Ascending aorta (tissue), 2 donors: ENCODE data around the gene IL4I1. TPM values are rescaled to one million over a fixed set of nuclear protein-coding genes. Genes with fewer than 3 reads are reported as not detected.

Experiments used
- DNase-seq, 2 donors: peaks; one replicate each; pipeline ENCODE4 v3.0.0-alpha.2; 2019; ENCODE audit warnings: low spot score in 2 of 2
- H3K27ac ChIP-seq, 2 donors: fragments of 200-600 bp; sonication (generic); one replicate each; pipeline ENCODE4 v1.5.1; 2016 to 2017; ENCODE audit warnings: mild to moderate bottlenecking in 1 of 2
- H3K27me3 ChIP-seq: fragments of 200-600 bp; sonication (generic); one replicate; pipeline ENCODE4 v1.5.1; 2017
- H3K36me3 ChIP-seq, 2 donors: fragments of 200-600 bp; sonication (generic); one replicate each; pipeline ENCODE4 v1.5.1; 2016
- H3K4me1 ChIP-seq, 2 donors: fragments of 200-600 bp; sonication (generic); one replicate each; pipeline ENCODE4 v1.5.1; 2016 to 2017; ENCODE audit warnings: mild to moderate bottlenecking in 1 of 2
- H3K4me3 ChIP-seq, 2 donors: fragments of 200-600 bp; sonication (generic); one replicate each; pipeline ENCODE4 v1.5.1; 2016 to 2017; ENCODE audit warnings: mild to moderate bottlenecking in 1 of 2
- H3K9me3 ChIP-seq, 2 donors: fragments of 200-600 bp; sonication (generic); one replicate each; pipeline ENCODE4 v1.5.1; 2016
- intact Hi-C: fragments of 100-400 bp; cut with DNase I; formaldehyde crosslinking; loops from one replicate; pipeline ENCODE4 v1.15.1; 2023
- total RNA-seq: library from RNA; depleted of rRNA; stranded (reverse); fragments of >200 nt; gene quantifications from one replicate; pipeline ENCODE4 v1.1.0, GENCODE V29; 2016
- TF ChIP-seq, protein P1 (sequence below), 3 experiments: fragments of 200-600 bp in 2 of 3; fragments of 450-650 bp in 1 of 3; sonication (generic) in 2 of 3; IDR thresholded peaks; one replicate each; pipeline ENCODE4 v1.5.1; 2016 to 2019; ENCODE audit warnings: antibody characterized with exemption in 3 of 3, mild to moderate bottlenecking in 1 of 3, moderate library complexity in 1 of 3

IL4I1 gene
- total RNA-seq, 1 donor from 2014 or later: 0.96 TPM

- Histone ChIP-seq H3K4me3 (no peak overlapping the region), H3K36me3 (no peaks in the 10 kb centered on the region), H3K27ac (no peak overlapping the region), H3K9me3 (no peaks in the 10 kb centered on the region), H3K4me1 (peaks cover 4 to 10% of the 10 kb centered on the region in 2 donors), H3K27me3 (no peaks in the 10 kb centered on the region)
- TF ChIP-seq, protein P1, sequence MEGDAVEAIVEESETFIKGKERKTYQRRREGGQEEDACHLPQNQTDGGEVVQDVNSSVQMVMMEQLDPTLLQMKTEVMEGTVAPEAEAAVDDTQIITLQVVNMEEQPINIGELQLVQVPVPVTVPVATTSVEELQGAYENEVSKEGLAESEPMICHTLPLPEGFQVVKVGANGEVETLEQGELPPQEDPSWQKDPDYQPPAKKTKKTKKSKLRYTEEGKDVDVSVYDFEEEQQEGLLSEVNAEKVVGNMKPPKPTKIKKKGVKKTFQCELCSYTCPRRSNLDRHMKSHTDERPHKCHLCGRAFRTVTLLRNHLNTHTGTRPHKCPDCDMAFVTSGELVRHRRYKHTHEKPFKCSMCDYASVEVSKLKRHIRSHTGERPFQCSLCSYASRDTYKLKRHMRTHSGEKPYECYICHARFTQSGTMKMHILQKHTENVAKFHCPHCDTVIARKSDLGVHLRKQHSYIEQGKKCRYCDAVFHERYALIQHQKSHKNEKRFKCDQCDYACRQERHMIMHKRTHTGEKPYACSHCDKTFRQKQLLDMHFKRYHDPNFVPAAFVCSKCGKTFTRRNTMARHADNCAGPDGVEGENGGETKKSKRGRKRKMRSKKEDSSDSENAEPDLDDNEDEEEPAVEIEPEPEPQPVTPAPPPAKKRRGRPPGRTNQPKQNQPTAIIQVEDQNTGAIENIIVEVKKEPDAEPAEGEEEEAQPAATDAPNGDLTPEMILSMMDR (IDR thresholded peaks at IDR 0.05): no peak
- no peak for DNase-seq
- intact Hi-C loops: no loop called here
Measured at GRCh38 chr19:49847731-49848696, 48.7 kb downstream of the IL4I1 start.

GRCh38 chr19:49846408-49846807, 50.3 kb downstream of the IL4I1 start:
- TF ChIP-seq, protein P1 (IDR thresholded peaks at IDR 0.05): no peak
- DNase-seq: no peak
- Histone ChIP-seq H3K36me3 (no peaks in the 10 kb centered on the region), H3K4me1 (no peaks in the 10 kb centered on the region), H3K27me3 (no peaks in the 10 kb centered on the region), H3K9me3 (no peaks in the 10 kb centered on the region), H3K4me3 (no peak overlapping the region), H3K27ac (no peak overlapping the region)
- intact Hi-C loops: no loop called here

- no peaks in the 10 kb centered on the region for H3K27me3 ChIP-seq
- no peaks in the 10 kb centered on the region for H3K9me3 ChIP-seq
- H3K4me3 ChIP-seq: no peak overlapping the region
- no peak overlapping the region for H3K27ac ChIP-seq
- TF ChIP-seq, protein P1 (IDR thresholded peaks at IDR 0.05): no peak
- H3K36me3 ChIP-seq: peaks cover 0 to 6% of the 10 kb centered on the region in 2 donors
- no peaks in the 10 kb centered on the region for H3K4me1 ChIP-seq
- DNase-seq: no peak
- intact Hi-C loops: no loop called here
Measured at GRCh38 chr19:49845414-49845813, 51.3 kb downstream of the IL4I1 start.

DNA sequence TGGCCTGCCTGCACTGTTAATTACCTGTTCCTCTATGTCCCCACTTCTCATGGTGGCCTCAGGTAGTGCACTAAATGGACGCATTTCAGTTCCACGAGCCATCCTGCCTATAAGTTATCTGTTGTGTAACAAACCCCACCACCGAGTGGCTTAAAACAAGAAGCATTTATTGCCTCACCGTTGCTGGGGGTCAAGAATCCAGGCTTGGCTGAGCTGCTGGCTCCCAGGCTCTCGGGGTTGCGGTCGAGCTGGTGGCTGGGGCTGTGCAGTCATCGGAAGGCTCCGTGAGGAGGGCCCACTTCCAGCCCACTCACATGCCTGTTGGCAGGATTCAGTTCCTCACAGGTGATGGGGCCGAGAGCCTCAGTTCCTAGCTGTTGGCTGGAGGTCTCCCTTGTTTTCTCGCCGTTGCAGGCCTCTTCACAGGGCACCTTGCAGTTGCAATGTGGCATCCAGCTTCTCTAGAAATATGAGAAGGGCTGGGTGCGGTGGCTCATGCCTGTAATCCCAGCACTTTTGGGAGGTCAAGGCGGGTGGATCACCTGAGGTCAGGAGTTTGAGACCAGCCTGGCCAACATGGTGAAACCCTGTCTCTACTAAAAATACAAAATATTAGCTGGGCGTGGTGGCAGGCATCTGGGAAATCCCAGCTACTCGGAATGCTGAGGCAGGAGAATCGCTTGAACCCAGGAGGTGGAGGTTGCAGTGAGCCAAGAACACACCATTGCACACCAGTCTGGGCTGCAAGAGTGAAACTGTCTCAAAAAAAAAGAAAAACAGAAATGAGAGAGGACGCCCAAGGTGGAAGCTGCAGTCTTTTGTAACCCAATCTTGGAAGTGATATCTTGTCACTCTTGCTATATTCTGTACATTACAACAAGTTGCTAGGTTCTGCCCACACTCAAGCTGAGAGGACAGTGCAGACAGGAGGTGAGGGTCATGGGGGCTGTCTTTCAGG, 52.3 kb downstream of the IL4I1 start:
- intact Hi-C loops: no loop called here
- TF ChIP-seq, protein P1 (IDR thresholded peaks at IDR 0.05): no peak

DNA sequence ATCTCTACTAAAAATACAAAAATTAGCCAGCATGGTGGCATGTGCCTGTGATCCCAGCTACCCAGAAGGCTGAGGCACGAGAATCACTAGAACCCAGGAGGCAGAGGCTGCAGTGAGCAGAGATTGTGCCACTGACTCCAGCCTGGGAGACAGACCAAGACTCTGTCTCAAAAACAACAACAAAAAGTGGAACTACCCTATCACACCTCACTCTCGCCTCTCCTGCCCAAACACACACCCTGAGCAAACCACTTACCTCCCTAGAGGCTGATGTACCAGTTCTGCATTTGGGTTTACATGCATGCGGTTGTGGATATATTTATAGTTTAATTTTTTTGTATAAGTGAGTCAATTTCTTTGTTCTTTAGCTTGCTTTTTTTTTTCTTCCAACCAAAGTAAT, 53.4 kb downstream of the IL4I1 start:
- Histone ChIP-seq H3K9me3 (no peaks in the 10 kb centered on the region), H3K27ac (no peak overlapping the region), H3K4me1 (no peaks in the 10 kb centered on the region), H3K4me3 (no peak overlapping the region), H3K27me3 (no peaks in the 10 kb centered on the region), H3K36me3 (peaks cover 2 to 25% of the 10 kb centered on the region in 2 donors)
- DNase-seq: no peak
- TF ChIP-seq, protein P1 (IDR thresholded peaks at IDR 0.05): no peak
- intact Hi-C loops: no loop called here

More for the DNA sequence above, 52.3 kb downstream of the IL4I1 start:
- no peak for DNase-seq
- Histone ChIP-seq H3K4me1 (no peaks in the 10 kb centered on the region), H3K27ac (no peak overlapping the region), H3K4me3 (no peak overlapping the region), H3K9me3 (no peaks in the 10 kb centered on the region), H3K27me3 (no peaks in the 10 kb centered on the region), H3K36me3 (peaks cover 0 to 13% of the 10 kb centered on the region in 2 donors)
